ENCODE data around the gene C7orf33. TPM values are rescaled to one million over a fixed set of nuclear protein-coding genes. Genes with fewer than 3 reads are reported as not detected.

Gene C7orf33
- total RNA-seq, 1 donor from 2014 or later = not detected

DNA sequence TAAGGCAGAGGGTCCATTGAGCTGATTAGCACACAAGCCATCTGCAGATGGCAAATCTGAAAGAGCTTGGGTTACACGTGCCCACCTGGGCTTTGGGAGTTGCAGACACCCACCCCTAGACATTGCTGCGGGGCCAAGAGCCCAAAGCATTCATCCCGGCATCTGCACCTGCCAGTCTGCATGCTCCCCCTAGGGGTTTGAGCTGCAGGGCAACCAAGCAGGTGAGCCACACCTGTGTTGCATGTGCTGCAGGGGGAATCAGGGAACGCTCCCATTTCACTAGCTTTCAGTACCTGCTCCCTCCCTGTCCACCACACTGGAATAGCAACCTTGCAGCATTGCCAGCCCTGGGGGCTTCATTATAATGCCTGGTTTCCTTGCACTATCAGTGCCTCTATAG is 21.1 kb downstream of the C7orf33 start:
- H3K4me1 ChIP-seq (ENCODE audit: insufficient read depth, low read length) = no peaks in the 10 kb centered on the region
- Mint-ChIP-seq H3K4me3 (ENCODE audit: unreplicated experiment) (no peak overlapping the region), H3K4me1 (ENCODE audit: low read depth, unreplicated experiment) (peaks cover 24% of the 10 kb centered on the region), H3K36me3 (ENCODE audit: low read depth, unreplicated experiment) (no peaks in the 10 kb centered on the region), H3K9me3 (ENCODE audit: unreplicated experiment) (peaks cover 4% of the 10 kb centered on the region), H3K27ac (ENCODE audit: unreplicated experiment) (no peak overlapping the region), H3K27me3 (ENCODE audit: low read depth, unreplicated experiment) (peaks cover 8% of the 10 kb centered on the region)
- H3K9ac ChIP-seq (ENCODE audit: low read length) = no peak overlapping the region
- H4K20me1 ChIP-seq (ENCODE audit: insufficient read depth, low read length) = no peaks in the 10 kb centered on the region
- H3K4me3 ChIP-seq (ENCODE audit: insufficient read depth, low read depth, low read length) = no peak overlapping the region
- H3K27ac ChIP-seq (ENCODE audit: low read depth, low read length) = no peak overlapping the region
- no peak for FAIRE-seq
- DNase-seq (ENCODE audit: low read depth) = no peak
- H3K36me3 ChIP-seq (ENCODE audit: insufficient read depth, low read length) = no peaks in the 10 kb centered on the region
- no peaks in the 10 kb centered on the region for H3K79me2 ChIP-seq (ENCODE audit: insufficient read depth, low read length)
- H3K9me3 ChIP-seq (ENCODE audit: insufficient read depth, low read depth, low read length) = no peaks in the 10 kb centered on the region
- peaks cover 5% of the 10 kb centered on the region for H3K27me3 ChIP-seq (ENCODE audit: insufficient read depth, low read length)
- TF ChIP-seq EZH2 (IDR thresholded peaks at IDR 0.05; ENCODE audit: insufficient read depth, low read length) = no peak
- TF ChIP-seq, protein P1, sequence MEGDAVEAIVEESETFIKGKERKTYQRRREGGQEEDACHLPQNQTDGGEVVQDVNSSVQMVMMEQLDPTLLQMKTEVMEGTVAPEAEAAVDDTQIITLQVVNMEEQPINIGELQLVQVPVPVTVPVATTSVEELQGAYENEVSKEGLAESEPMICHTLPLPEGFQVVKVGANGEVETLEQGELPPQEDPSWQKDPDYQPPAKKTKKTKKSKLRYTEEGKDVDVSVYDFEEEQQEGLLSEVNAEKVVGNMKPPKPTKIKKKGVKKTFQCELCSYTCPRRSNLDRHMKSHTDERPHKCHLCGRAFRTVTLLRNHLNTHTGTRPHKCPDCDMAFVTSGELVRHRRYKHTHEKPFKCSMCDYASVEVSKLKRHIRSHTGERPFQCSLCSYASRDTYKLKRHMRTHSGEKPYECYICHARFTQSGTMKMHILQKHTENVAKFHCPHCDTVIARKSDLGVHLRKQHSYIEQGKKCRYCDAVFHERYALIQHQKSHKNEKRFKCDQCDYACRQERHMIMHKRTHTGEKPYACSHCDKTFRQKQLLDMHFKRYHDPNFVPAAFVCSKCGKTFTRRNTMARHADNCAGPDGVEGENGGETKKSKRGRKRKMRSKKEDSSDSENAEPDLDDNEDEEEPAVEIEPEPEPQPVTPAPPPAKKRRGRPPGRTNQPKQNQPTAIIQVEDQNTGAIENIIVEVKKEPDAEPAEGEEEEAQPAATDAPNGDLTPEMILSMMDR (IDR thresholded peaks at IDR 0.05; ENCODE audit: insufficient read depth, low read depth, low read length) = no peak
- H3K4me2 ChIP-seq (ENCODE audit: low read length) = no peak overlapping the region
- no peak overlapping the region for H2AFZ ChIP-seq (ENCODE audit: low read depth, low read length)

GRCh38 chr7:148615085-148615730 is 24.6 kb downstream of the C7orf33 start:
- no peak overlapping the region for H3K27ac Mint-ChIP-seq (ENCODE audit: unreplicated experiment)
- H3K4me1 Mint-ChIP-seq (ENCODE audit: low read depth, unreplicated experiment) = peaks cover 4% of the 10 kb centered on the region
- Histone ChIP-seq H3K4me3 (ENCODE audit: insufficient read depth, low read depth, low read length) (no peak overlapping the region), H3K27me3 (ENCODE audit: insufficient read depth, low read length) (peaks cover 5% of the 10 kb centered on the region), H2AFZ (ENCODE audit: low read depth, low read length) (no peak overlapping the region), H3K9ac (ENCODE audit: low read length) (no peak overlapping the region), H3K79me2 (ENCODE audit: insufficient read depth, low read length) (no peaks in the 10 kb centered on the region), H3K27ac (ENCODE audit: low read depth, low read length) (no peak overlapping the region), H4K20me1 (ENCODE audit: insufficient read depth, low read length) (no peaks in the 10 kb centered on the region), H3K4me1 (ENCODE audit: insufficient read depth, low read length) (no peaks in the 10 kb centered on the region), H3K36me3 (ENCODE audit: insufficient read depth, low read length) (no peaks in the 10 kb centered on the region), H3K4me2 (ENCODE audit: low read length) (no peak overlapping the region), H3K9me3 (ENCODE audit: insufficient read depth, low read depth, low read length) (no peaks in the 10 kb centered on the region)
- DNase-seq (ENCODE audit: low read depth) (no peak), FAIRE-seq (no peak)
- peaks cover 8% of the 10 kb centered on the region for H3K27me3 Mint-ChIP-seq (ENCODE audit: low read depth, unreplicated experiment)
- no peak for TF ChIP-seq EZH2 (IDR thresholded peaks at IDR 0.05; ENCODE audit: insufficient read depth, low read length)
- H3K36me3 Mint-ChIP-seq (ENCODE audit: low read depth, unreplicated experiment) = no peaks in the 10 kb centered on the region
- H3K4me3 Mint-ChIP-seq (ENCODE audit: unreplicated experiment) = no peak overlapping the region
- peaks cover 2% of the 10 kb centered on the region for H3K9me3 Mint-ChIP-seq (ENCODE audit: unreplicated experiment)

DNA sequence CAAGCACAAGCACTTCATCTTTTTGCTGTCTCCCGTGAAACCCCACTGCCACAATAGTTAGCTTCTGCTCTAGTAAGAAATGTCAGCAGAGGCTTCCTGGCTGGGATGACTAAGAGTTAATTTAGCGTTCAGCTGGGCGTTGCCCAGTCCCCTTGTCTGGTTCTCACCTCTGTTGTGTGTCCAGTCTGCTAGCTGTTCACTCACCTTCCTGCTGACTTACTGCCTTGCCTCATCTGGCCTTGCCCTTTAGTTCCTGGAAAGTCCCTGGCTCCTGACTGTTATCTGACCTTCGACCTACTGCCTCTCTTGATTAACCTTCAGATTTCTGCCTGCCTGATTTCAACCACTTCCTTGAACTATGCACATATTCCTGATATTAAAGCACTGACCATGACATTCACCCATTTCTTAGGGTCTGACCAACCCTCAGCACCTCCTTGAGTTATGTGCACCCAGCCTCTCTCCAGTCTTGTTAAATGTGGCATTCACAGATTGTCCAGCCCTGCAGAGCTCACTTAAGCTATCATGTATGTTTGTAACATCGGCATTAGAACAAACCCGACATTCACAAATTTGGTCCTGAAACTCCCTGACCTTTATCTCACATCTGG is 30.3 kb downstream of the C7orf33 start:
- Histone ChIP-seq H3K79me2 (ENCODE audit: insufficient read depth, low read length) (no peaks in the 10 kb centered on the region), H3K9ac (ENCODE audit: low read length) (no peak overlapping the region), H3K4me2 (ENCODE audit: low read length) (no peak overlapping the region), H3K36me3 (ENCODE audit: insufficient read depth, low read length) (no peaks in the 10 kb centered on the region), H2AFZ (ENCODE audit: low read depth, low read length) (no peak overlapping the region), H3K27me3 (ENCODE audit: insufficient read depth, low read length) (peaks cover 2% of the 10 kb centered on the region), H4K20me1 (ENCODE audit: insufficient read depth, low read length) (no peaks in the 10 kb centered on the region), H3K4me3 (ENCODE audit: insufficient read depth, low read depth, low read length) (no peak overlapping the region), H3K4me1 (ENCODE audit: insufficient read depth, low read length) (peaks cover 5% of the 10 kb centered on the region), H3K9me3 (ENCODE audit: insufficient read depth, low read depth, low read length) (no peaks in the 10 kb centered on the region), H3K27ac (ENCODE audit: low read depth, low read length) (no peak overlapping the region)
- no peak for FAIRE-seq
- Mint-ChIP-seq H3K9me3 (ENCODE audit: unreplicated experiment) (peaks cover 2% of the 10 kb centered on the region), H3K27ac (ENCODE audit: unreplicated experiment) (no peak overlapping the region), H3K27me3 (ENCODE audit: low read depth, unreplicated experiment) (peaks cover 3% of the 10 kb centered on the region), H3K4me1 (ENCODE audit: low read depth, unreplicated experiment) (peaks cover 24% of the 10 kb centered on the region), H3K36me3 (ENCODE audit: low read depth, unreplicated experiment) (no peaks in the 10 kb centered on the region), H3K4me3 (ENCODE audit: unreplicated experiment) (peak overlapping the region; percentile 28)
- no peak for TF ChIP-seq EZH2 (IDR thresholded peaks at IDR 0.05; ENCODE audit: insufficient read depth, low read length)
- TF ChIP-seq, protein P1 (IDR thresholded peaks at IDR 0.05; ENCODE audit: insufficient read depth, low read depth, low read length) = no peak
- no peak for DNase-seq (ENCODE audit: low read depth)
